GM12878 (cell line): ENCODE data around the gene MFSD1. TPM values are rescaled to one million over a fixed set of nuclear protein-coding genes. Genes with fewer than 3 reads are reported as not detected.

Experiments used
- ATAC-seq: fragments of 200-7000 bp; cut with Tn5 transposase; 3 replicates; pipeline ENCODE4 v1.9.1; 2020; ENCODE audit warnings: mild to moderate bottlenecking, moderate library complexity
- BruUV-seq: library from RNA; stranded (reverse); fragments of 400-500 nt; replicated peaks from 2 replicates; lab custom pipeline; 2021; lab: Mats Ljungman, UMichigan
- CTCF ChIA-PET: fragments of 300-600 bp; sonication (Branson Sonifier 250); formaldehyde crosslinking; extraction: SDS; loops from one replicate; lab custom pipeline; 2021; ENCODE audit warnings: inconsistent platforms; lab: Yijun Ruan, JAX
- POLR2A ChIA-PET: fragments of 350-600 bp; formaldehyde crosslinking; extraction: SDS; loops from one replicate; lab custom pipeline; 2021; ENCODE audit warnings: inconsistent platforms; lab: Charles Lee
- RAD21 ChIA-PET: fragments of 300-600 bp; sonication (Branson Sonifier 250); formaldehyde crosslinking; loops from one replicate; lab custom pipeline; 2023; ENCODE audit warnings: antibody characterized with exemption; ENCODE audit not compliant: unreplicated experiment; lab: Charles Lee
- SMC1A ChIA-PET: fragments of 300-600 bp; sonication (Branson Sonifier 250); formaldehyde crosslinking; loops from one replicate; lab custom pipeline; 2023; ENCODE audit not compliant: unreplicated experiment, uncharacterized antibody; lab: Charles Lee
- DNase-seq: peaks from one replicate; pipeline ENCODE4 v3.0.0-alpha.2; 2011; ENCODE audit warnings: low read depth, low spot score
- FAIRE-seq: peaks from 3 replicates; lab custom pipeline; 2011; peaks lifted over from hg19 to GRCh38; lab: Jason Lieb, UNC
- H2AFZ ChIP-seq: 2 replicates; pipeline ENCODE4 v1.6.0; 2011; ENCODE audit warnings: low read depth, low read length, control low read depth; ENCODE audit not compliant: control insufficient read depth
- H3K27ac ChIP-seq: 2 replicates; pipeline ENCODE4 v1.5.1; 2011; ENCODE audit warnings: control low read depth; ENCODE audit not compliant: control insufficient read depth, insufficient read depth
- H3K27me3 ChIP-seq, 2 experiments: replicated peaks in 1 of 2; 2 replicates each; pipeline versions ENCODE4 v1.6.0 to v1.6.1; 2011; ENCODE audit warnings: low read length in 1 of 2; ENCODE audit not compliant: control insufficient read depth in 2 of 2, insufficient read depth in 2 of 2
- H3K36me3 ChIP-seq, 2 experiments: 2 replicates each; pipeline ENCODE4 v1.5.1; 2011; ENCODE audit warnings: low read length in 1 of 2; ENCODE audit not compliant: control insufficient read depth in 2 of 2, insufficient read depth in 2 of 2
- H3K4me1 ChIP-seq: 2 replicates; pipeline ENCODE4 v1.6.1; 2011; ENCODE audit warnings: mild to moderate bottlenecking, low read length, moderate library complexity, mixed read lengths; ENCODE audit not compliant: control insufficient read depth, insufficient read depth
- H3K4me2 ChIP-seq: 2 replicates; pipeline ENCODE4 v1.6.0; 2011; ENCODE audit warnings: control low read depth; ENCODE audit not compliant: control insufficient read depth, insufficient read depth
- H3K4me3 ChIP-seq: fragments of 200-600 bp; sonication (generic); 2 replicates; pipeline ENCODE4 v1.5.1; 2016
- H3K79me2 ChIP-seq: 2 replicates; pipeline ENCODE4 v1.6.0; 2011; ENCODE audit warnings: low read length; ENCODE audit not compliant: control insufficient read depth, insufficient read depth
- H3K9ac ChIP-seq: 2 replicates; pipeline ENCODE4 v1.8.0; 2011; ENCODE audit warnings: low read length, control low read depth, mixed read lengths; ENCODE audit not compliant: control insufficient read depth, insufficient read depth
- H3K9me3 ChIP-seq: replicated peaks from 3 replicates; pipeline ENCODE4 v1.5.1; 2011; ENCODE audit warnings: mild to moderate bottlenecking, low read length; ENCODE audit not compliant: control insufficient read depth, insufficient read depth
- H4K20me1 ChIP-seq: 2 replicates; pipeline ENCODE4 v1.6.0; 2011; ENCODE audit not compliant: control insufficient read depth, insufficient read depth
- BCL11A ChIP-seq: IDR thresholded peaks from 2 replicates; pipeline ENCODE4 v1.6.1; 2011; ENCODE audit warnings: low read depth, low read length
- CBX3 ChIP-seq: fragments of 200-600 bp; sonication (generic); IDR thresholded peaks from 2 replicates; pipeline ENCODE4 v1.6.1; 2016; ENCODE audit warnings: low read depth, borderline replicate concordance
- CHD1 ChIP-seq: IDR thresholded peaks from 2 replicates; pipeline ENCODE4 v1.6.1; 2012; ENCODE audit warnings: low read depth, low read length, improper control_type of control experiment
- E2F4 ChIP-seq: IDR thresholded peaks from 2 replicates; pipeline ENCODE4 v1.6.1; 2012; ENCODE audit warnings: low read depth, low read length, improper control_type of control experiment
- FOXM1 ChIP-seq: IDR thresholded peaks from 2 replicates; pipeline ENCODE4 v1.6.1; 2012; ENCODE audit warnings: low read depth, mild to moderate bottlenecking, inconsistent platforms, low read length, moderate library complexity
- HCFC1 ChIP-seq: fragments of 150-350 bp; IDR thresholded peaks from 2 replicates; pipeline ENCODE4 v1.6.1; 2014; ENCODE audit warnings: low read length
- MYB ChIP-seq: fragments of 150-350 bp; IDR thresholded peaks from 2 replicates; pipeline ENCODE4 v1.6.1; 2014; ENCODE audit warnings: mild to moderate bottlenecking, low read depth, low read length, borderline replicate concordance
- NFYB ChIP-seq: IDR thresholded peaks from 2 replicates; pipeline ENCODE4 v1.6.1; 2011; ENCODE audit warnings: low read depth, mild to moderate bottlenecking, low read length, improper control_type of control experiment, moderate library complexity; ENCODE audit not compliant: insufficient read depth
- NR2C2 ChIP-seq: IDR thresholded peaks from 2 replicates; pipeline ENCODE4 v1.6.1; 2011; ENCODE audit warnings: borderline replicate concordance, low read depth; ENCODE audit not compliant: control insufficient read depth, insufficient read length
- PAX5 ChIP-seq: IDR thresholded peaks from 2 replicates; pipeline ENCODE4 v1.6.1; 2011; ENCODE audit warnings: low read depth, low read length, borderline replicate concordance
- PAX8 ChIP-seq: fragments of 450-650 bp; IDR thresholded peaks from 2 replicates; pipeline ENCODE4 v1.6.1; 2017; ENCODE audit warnings: mild to moderate bottlenecking, moderate library complexity
- RFX5 ChIP-seq: IDR thresholded peaks from 2 replicates; pipeline ENCODE4 v1.6.1; 2011; ENCODE audit warnings: low read depth, low read length, improper control_type of control experiment
- YY1 ChIP-seq: IDR thresholded peaks from 2 replicates; pipeline ENCODE4 v1.6.1; 2011; ENCODE audit warnings: low read depth, mild to moderate bottlenecking, low read length
- ZNF217 ChIP-seq: fragments of 450-650 bp; IDR thresholded peaks from 2 replicates; pipeline ENCODE4 v1.6.1; 2017; ENCODE audit warnings: antibody characterized with exemption, mild to moderate bottlenecking
- ZNF24 ChIP-seq: fragments of 450-650 bp; IDR thresholded peaks from 2 replicates; pipeline ENCODE4 v1.6.1; 2017; ENCODE audit warnings: antibody characterized with exemption, mild to moderate bottlenecking
- ZNF592 ChIP-seq: fragments of 450-650 bp; IDR thresholded peaks from 2 replicates; pipeline ENCODE4 v1.6.1; 2017; ENCODE audit warnings: mild to moderate bottlenecking, moderate library complexity
- ZSCAN29 ChIP-seq: fragments of 450-650 bp; IDR thresholded peaks from 2 replicates; pipeline ENCODE4 v1.6.1; 2017; ENCODE audit warnings: mild to moderate bottlenecking, moderate library complexity
- in situ Hi-C: fragments of 300-500 bp; cut with MboI; formaldehyde crosslinking; loops from 9 replicates; pipeline ENCODE4 v1.14.3; 2018; ENCODE audit warnings: mixed read lengths
- intact Hi-C: fragments of 100-400 bp; cut with micrococcal nuclease; formaldehyde crosslinking; loops from one replicate; pipeline ENCODE4 v1.14.2; 2022; ENCODE audit not compliant: unreplicated experiment
- polyA plus RNA-seq, 11 experiments: library from polyadenylated mRNA; depleted of rRNA in 4 of 11; unstranded in 6 of 11; stranded (reverse) in 5 of 11; fragments of >200 nt; fragmentation: Nextera tagmentation in 4 of 11; fragmentation: Illumina TruSeq in 1 of 11; extraction: Ambion mirVana in 4 of 11; extraction: Trizol in 1 of 11; gene quantifications; 1 replicate in 1 of 11; 2 replicates in 10 of 11; pipeline versions ENCODE4 v1.2.1 to v1.2.3, GENCODE V29; 2011 to 2016; ENCODE audit warnings: inconsistent platforms in 2 of 11, missing spikeins in 2 of 11, low read depth in 1 of 11
- total RNA-seq, 4 experiments: library from RNA; depleted of rRNA in 3 of 4; stranded (reverse); fragments of >200 nt in 3 of 4; fragmentation: Illumina TruSeq in 1 of 4; extraction: Trizol in 1 of 4; gene quantifications; 2 replicates each; pipeline versions ENCODE4 v1.2.1 to v1.2.3, GENCODE V29; 2013 to 2021

MFSD1 gene
- total and polyA plus RNA-seq, 10 of the 15 experiments (the other 5 are each of a cell fraction or from before 2014, with no cell fraction given): 7.3 to 41.7 (median 28.6) TPM

- Histone ChIP-seq H3K9me3 (no peaks in the 10 kb centered on the region), H2AFZ (no peak overlapping the region), H3K9ac (no peak overlapping the region), H3K4me1 (no peaks in the 10 kb centered on the region), H3K36me3 (no peaks in the 10 kb centered on the region), H4K20me1 (no peaks in the 10 kb centered on the region), H3K79me2 (no peaks in the 10 kb centered on the region), H3K4me2 (no peak overlapping the region), H3K27ac (no peak overlapping the region), H3K27me3 (no peaks in the 10 kb centered on the region), H3K4me3 (no peak overlapping the region)
- ChIA-PET POLR2A (no interaction called here), SMC1A (no interaction called here), CTCF (interaction anchor here (1.5 kb wide), 1 partner anchor 45 kb away, joined by 4 read pairs; no protein-coding TSS in a partner anchor), RAD21 (no interaction called here)
- FAIRE-seq: no peak
- no peak for ATAC-seq
- BruUV-seq: no TSS peak
- DNase-seq: no peak
- TF ChIP-seq PAX5: no peak
- TF ChIP-seq YY1: no peak
- TF ChIP-seq CHD1: no peak
- TF ChIP-seq FOXM1: no peak
- TF ChIP-seq NFYB: no peak
- TF ChIP-seq MYB: no peak
- TF ChIP-seq BCL11A: no peak
- no peak for TF ChIP-seq RFX5
- no peak for TF ChIP-seq E2F4
- TF ChIP-seq NR2C2: no peak
- TF ChIP-seq CBX3: no peak
- TF ChIP-seq HCFC1: no peak
- no peak for TF ChIP-seq PAX8
- no peak for TF ChIP-seq ZNF592
- no peak for TF ChIP-seq ZSCAN29
- no peak for TF ChIP-seq ZNF217
- TF ChIP-seq ZNF24: no peak
- intact Hi-C loops (no loop called here), in situ Hi-C loops (no loop called here)
Observed at GRCh38 chr3:158773166-158773565, 28.7 kb upstream of the MFSD1 start.
